SH-SY5Y (cell line): ENCODE data around the gene C10orf95.

Experiments used
- GATA2 ChIP-seq: IDR thresholded peaks from 2 replicates; pipeline ENCODE4 v1.6.1; 2011; ENCODE audit warnings: mild to moderate bottlenecking, low read depth, low read length
- GATA3 ChIP-seq: IDR thresholded peaks from 2 replicates; pipeline ENCODE4 v1.6.1; 2011; ENCODE audit warnings: low read depth, mild to moderate bottlenecking, low read length, moderate library complexity

GRCh38 chr10:102460836-102461186 is 9.5 kb upstream of the C10orf95 start:
- TF ChIP-seq GATA3 = no peak
- no peak for TF ChIP-seq GATA2
